K562 (cell line): ENCODE measurements around the gene AHSP. TPM values are rescaled to one million over a fixed set of nuclear protein-coding genes. Genes with fewer than 3 reads are reported as not detected.

ENCODE experiments used
- ATAC-seq: fragments of 200-7000 bp; cut with Tn5 transposase; 3 replicates; pipeline ENCODE4 v1.9.1; 2020; ENCODE audit warnings: moderate library complexity
- BruUV-seq: library from RNA; stranded (reverse); fragments of 400-500 nt; replicated peaks from 2 replicates; lab custom pipeline; 2021; lab: Mats Ljungman, UMichigan
- CTCF ChIA-PET: fragments of 300-600 bp; formaldehyde crosslinking; extraction: SDS; loops from one replicate; lab custom pipeline; 2021; ENCODE audit warnings: low intra/inter-chr PET ratio; lab: Yijun Ruan, JAX
- POLR2A ChIA-PET: fragments of 300-600, 350-650 bp; sonication (Branson Sonifier 250); formaldehyde crosslinking; extraction: SDS; loops from one replicate; lab custom pipeline; 2021; ENCODE audit warnings: antibody characterized with exemption, inconsistent platforms; lab: Yijun Ruan, JAX
- DNase-seq, 4 experiments: peaks; one replicate each; pipeline versions ENCODE4 v3.0.0 to v3.0.0-alpha.2; 2011 to 2018; ENCODE audit warnings: low spot score in 3 of 4, mixed read lengths in 3 of 4; ENCODE audit errors: extremely low read depth in 1 of 4
- FAIRE-seq: peaks from 2 replicates; lab custom pipeline; 2011; peaks lifted over from hg19 to GRCh38; lab: Jason Lieb, UNC
- H2AFZ ChIP-seq: 2 replicates; pipeline ENCODE4 v1.6.0; 2011; ENCODE audit warnings: low read depth, low read length, control low read depth, inconsistent platforms
- H3K27ac ChIP-seq: fragments of 200-600 bp; 3 replicates; pipeline ENCODE4 v1.8.0; 2011; ENCODE audit warnings: low read depth, mild to moderate bottlenecking, control low read depth, inconsistent platforms, low read length, moderate library complexity, mixed read lengths; ENCODE audit errors: extremely low read depth
- H3K27me3 ChIP-seq, 2 experiments: fragments of 300-600 bp in 1 of 2; 2 replicates in 1 of 2; 3 replicates in 1 of 2; pipeline versions ENCODE4 v1.6.0 to v1.8.0; 2011; ENCODE audit warnings: inconsistent platforms in 2 of 2, low read length in 2 of 2, mild to moderate bottlenecking in 1 of 2, mixed read lengths in 1 of 2, moderate library complexity in 1 of 2; ENCODE audit not compliant: control insufficient read depth in 2 of 2, insufficient read depth in 2 of 2
- H3K36me3 ChIP-seq: fragments of 300-600 bp; 3 replicates; pipeline ENCODE4 v1.8.0; 2011; ENCODE audit warnings: mild to moderate bottlenecking, low read length, inconsistent platforms; ENCODE audit not compliant: control insufficient read depth, insufficient read depth
- H3K4me1 ChIP-seq, 2 experiments: fragments of 200-600 bp in 1 of 2; replicated peaks in 1 of 2; 2 replicates in 1 of 2; 3 replicates in 1 of 2; pipeline versions ENCODE4 v1.5.1 to v1.8.0; 2011; ENCODE audit warnings: inconsistent platforms in 2 of 2, low read length in 2 of 2, mild to moderate bottlenecking in 1 of 2, mixed read lengths in 1 of 2, moderate library complexity in 1 of 2; ENCODE audit not compliant: control insufficient read depth in 2 of 2, insufficient read depth in 2 of 2
- H3K4me2 ChIP-seq: 2 replicates; pipeline ENCODE4 v1.6.1; 2011; ENCODE audit warnings: low read length, control low read depth, inconsistent platforms, mixed read lengths; ENCODE audit not compliant: insufficient read depth
- H3K4me3 ChIP-seq: fragments of 200-600 bp; sonication (generic), shearing (Covaris generic); 2 replicates; pipeline ENCODE4 v1.5.1; 2016; ENCODE audit warnings: control low read depth, inconsistent platforms
- H3K79me2 ChIP-seq: fragments of 200-600 bp; 3 replicates; pipeline ENCODE4 v1.8.0; 2011; ENCODE audit warnings: low read length, inconsistent platforms; ENCODE audit not compliant: control insufficient read depth, insufficient read depth
- H3K9ac ChIP-seq, 2 experiments: 2 replicates each; pipeline versions ENCODE4 v1.6.0 to v1.6.1; 2011; ENCODE audit warnings: low read depth in 2 of 2, low read length in 2 of 2, control low read depth in 1 of 2, inconsistent platforms in 1 of 2, mild to moderate bottlenecking in 1 of 2, mixed read lengths in 1 of 2; ENCODE audit not compliant: insufficient read depth in 1 of 2
- H3K9me1 ChIP-seq: one replicate; pipeline ENCODE4 v1.6.0; 2011; ENCODE audit warnings: inconsistent platforms, mild to moderate bottlenecking, low read length, moderate library complexity; ENCODE audit not compliant: control insufficient read depth, insufficient read depth
- H3K9me3 ChIP-seq: replicated peaks from 2 replicates; pipeline ENCODE4 v1.5.1; 2011; ENCODE audit warnings: low read depth, low read length, inconsistent platforms; ENCODE audit not compliant: control insufficient read depth, insufficient read depth
- H4K20me1 ChIP-seq: replicated peaks from 2 replicates; pipeline ENCODE4 v1.6.1; 2011; ENCODE audit warnings: low read length, inconsistent platforms, mixed read lengths; ENCODE audit not compliant: control insufficient read depth, insufficient read depth
- BCOR ChIP-seq: fragments of 450-650 bp; IDR thresholded peaks from 2 replicates; pipeline ENCODE4 v1.6.1; 2016
- CEBPG ChIP-seq, 3 experiments: fragments of 200-800 bp in 1 of 3; sonication (Bioruptor generic) in 1 of 3; sonication (generic) in 1 of 3; formaldehyde crosslinking in 1 of 3; IDR thresholded peaks in 2 of 3; conservative IDR thresholded peaks in 1 of 3; 2 replicates each; pipeline versions ENCODE4 v1.6.1 to v1.8.0; 2016 to 2022; ENCODE audit warnings: missing compliant biosample characterization in 2 of 3, missing genetic modification characterization in 2 of 3, mild to moderate bottlenecking in 1 of 3, missing genetic modification reagents in 1 of 3
- DIDO1 ChIP-seq: fragments of 450-650 bp; IDR thresholded peaks from 2 replicates; pipeline ENCODE4 v1.6.1; 2016; ENCODE audit warnings: low read depth, missing biosample characterization, missing genetic modification characterization
- FOXA1 ChIP-seq: fragments of 450-650 bp; IDR thresholded peaks from 2 replicates; pipeline ENCODE4 v1.6.1; 2016; ENCODE audit warnings: mild to moderate bottlenecking, borderline replicate concordance
- KLF10 ChIP-seq: fragments of 250-450 bp; sonication (Bioruptor Pico); IDR thresholded peaks from 2 replicates; pipeline ENCODE4 v1.6.1; 2021; ENCODE audit warnings: matching md5 sums
- KLF13 ChIP-seq: fragments of 450-650 bp; IDR thresholded peaks from 2 replicates; pipeline ENCODE4 v1.6.1; 2016; ENCODE audit warnings: missing genetic modification characterization, low read depth, mild to moderate bottlenecking, missing compliant biosample characterization, moderate library complexity, borderline replicate concordance
- MTA2 ChIP-seq: fragments of 450-650 bp; IDR thresholded peaks from 2 replicates; pipeline ENCODE4 v1.6.1; 2016; ENCODE audit warnings: low read depth
- NR3C1 ChIP-seq: sonication (generic); formaldehyde crosslinking; IDR thresholded peaks from 2 replicates; pipeline ENCODE4 v1.8.1; 2022; ENCODE audit warnings: missing genetic modification reagents
- POLR2A ChIP-seq: fragments of 450-650 bp; conservative IDR thresholded peaks from 2 replicates; pipeline ENCODE4 v1.6.1; 2016
- POLR2G ChIP-seq: fragments of 200-400 bp; formaldehyde crosslinking; IDR thresholded peaks from 2 replicates; pipeline ENCODE4 v1.6.1; 2017; ENCODE audit warnings: low read depth, mild to moderate bottlenecking, antibody characterized with exemption, low read length, moderate library complexity
- WGBS: fragments of 100-300 bp; shearing (Covaris generic); methylation state at CpG from one replicate; pipeline ENCODE4 v1.1.6; 2016; ENCODE audit warnings: low coverage, mixed read lengths; ENCODE audit not compliant: insufficient coverage; ENCODE audit errors: missing lambda C conversion rate; 5-methylcytosine and 5-hydroxymethylcytosine counted together
- in situ Hi-C: fragments of 300-500 bp; cut with MboI; formaldehyde crosslinking; loops from 4 replicates; pipeline ENCODE4 v1.15.0; 2018; ENCODE audit warnings: inconsistent platforms, mixed read lengths
- intact Hi-C: fragments of 100-400 bp; cut with micrococcal nuclease; formaldehyde crosslinking; loops from 2 replicates; pipeline ENCODE4 v1.14.2; 2022
- polyA plus RNA-seq, 8 experiments: library from polyadenylated mRNA; depleted of rRNA in 4 of 8; stranded (reverse) in 5 of 8; unstranded in 3 of 8; fragments of >200 nt; fragmentation: Nextera tagmentation in 2 of 8; fragmentation: Illumina TruSeq in 1 of 8; extraction: Ambion mirVana in 2 of 8; extraction: Trizol in 1 of 8; gene quantifications; 2 replicates each; pipeline versions ENCODE4 v1.2.1 to v1.2.3, GENCODE V29; 2011 to 2014; ENCODE audit warnings: inconsistent platforms in 1 of 8, missing spikeins in 1 of 8
- total RNA-seq, 7 experiments: library from RNA; depleted of rRNA in 6 of 7; stranded (reverse); fragments of >200 nt in 6 of 7; fragmentation: Illumina TruSeq in 2 of 7; extraction: Trizol in 2 of 7; gene quantifications; 2 replicates each; pipeline versions ENCODE4 v1.2.1 to v1.2.3, GENCODE V29; 2011 to 2021; ENCODE audit warnings: low replicate concordance in 1 of 7
- TF ChIP-seq, protein P1 (sequence below): fragments of 250-450 bp; sonication (Bioruptor Pico); IDR thresholded peaks from 2 replicates; pipeline ENCODE4 v1.5.0; 2021; ENCODE audit warnings: mild to moderate bottlenecking, borderline replicate concordance

The AHSP gene
- total and polyA plus RNA-seq, 9 of the 15 experiments (the other 6 are each of a cell fraction or from before 2014, with no cell fraction given) = 6.6 to 99.1 (median 25.8) TPM

GRCh38 chr16:31485571-31485970 lies 42.1 kb upstream of the AHSP start:
- Histone ChIP-seq H3K79me2 (no peaks in the 10 kb centered on the region), H3K27me3 (no peaks in the 10 kb centered on the region), H3K9me3 (no peaks in the 10 kb centered on the region), H3K27ac (no peak overlapping the region)
- ATAC-seq (no peak), DNase-seq (no peak)
- WGBS = 85% methylated on average over 17 of the region's 17 CpGs
- CTCF ChIA-PET = no interaction called here
- TF ChIP-seq KLF10 (CRISPR knock-in tag) = no peak
- peak; percentile 39; the same call in 1 of the 2 replicates for TF ChIP-seq POLR2G
- TF ChIP-seq, all 486 proteins: peak for 1
- BruUV-seq = no TSS peak
- no peaks in the 10 kb centered on the region for H4K20me1 ChIP-seq
- H3K4me2 ChIP-seq = no peak overlapping the region
- peaks cover 14 to 24% of the 10 kb centered on the region in 2 experiments for H3K4me1 ChIP-seq
- H3K36me3 ChIP-seq = peaks cover 1% of the 10 kb centered on the region; the same call in 2 of the 3 replicates
- no peak overlapping the region for H2AFZ ChIP-seq
- H3K9me1 ChIP-seq = no peaks in the 10 kb centered on the region
- no peak overlapping the region for H3K9ac ChIP-seq
- POLR2A ChIA-PET = interaction anchor here (0.7 to 4.3 kb wide), 5 partner anchors 8 to 70 kb away, joined by 3 to 20 read pairs (median 12); partner anchors contain the start of gene RUSF1
- intact Hi-C loops = no loop called here
- in situ Hi-C loops = no loop called here
- H3K4me3 ChIP-seq = no peak overlapping the region
- no peak for FAIRE-seq

GRCh38 chr16:31486045-31486444 lies 41.7 kb upstream of the AHSP start:
- BruUV-seq = no TSS peak
- in situ Hi-C loops = no loop called here
- no peaks in the 10 kb centered on the region for H3K27me3 ChIP-seq
- H3K4me3 ChIP-seq = no peak overlapping the region
- DNase-seq (no peak), ATAC-seq (no peak), FAIRE-seq (no peak)
- H2AFZ ChIP-seq = no peak overlapping the region
- H3K4me2 ChIP-seq = no peak overlapping the region
- H4K20me1 ChIP-seq = no peaks in the 10 kb centered on the region
- POLR2A ChIA-PET = interaction anchor here (1.4 to 4.3 kb wide), 4 partner anchors 8 to 28 kb away, joined by 3 to 20 read pairs (median 14); partner anchors contain the start of gene RUSF1
- intact Hi-C loops = no loop called here
- peaks cover 11 to 19% of the 10 kb centered on the region in 2 experiments for H3K4me1 ChIP-seq
- no peak overlapping the region for H3K27ac ChIP-seq
- 78% methylated on average over 5 of the region's 5 CpGs for WGBS
- H3K79me2 ChIP-seq = no peaks in the 10 kb centered on the region
- CTCF ChIA-PET = no interaction called here
- H3K9me1 ChIP-seq = no peaks in the 10 kb centered on the region
- no peaks in the 10 kb centered on the region for H3K9me3 ChIP-seq
- no peak overlapping the region for H3K9ac ChIP-seq
- peaks cover 6% of the 10 kb centered on the region; the same call in 2 of the 3 replicates for H3K36me3 ChIP-seq
- TF ChIP-seq, protein P1, sequence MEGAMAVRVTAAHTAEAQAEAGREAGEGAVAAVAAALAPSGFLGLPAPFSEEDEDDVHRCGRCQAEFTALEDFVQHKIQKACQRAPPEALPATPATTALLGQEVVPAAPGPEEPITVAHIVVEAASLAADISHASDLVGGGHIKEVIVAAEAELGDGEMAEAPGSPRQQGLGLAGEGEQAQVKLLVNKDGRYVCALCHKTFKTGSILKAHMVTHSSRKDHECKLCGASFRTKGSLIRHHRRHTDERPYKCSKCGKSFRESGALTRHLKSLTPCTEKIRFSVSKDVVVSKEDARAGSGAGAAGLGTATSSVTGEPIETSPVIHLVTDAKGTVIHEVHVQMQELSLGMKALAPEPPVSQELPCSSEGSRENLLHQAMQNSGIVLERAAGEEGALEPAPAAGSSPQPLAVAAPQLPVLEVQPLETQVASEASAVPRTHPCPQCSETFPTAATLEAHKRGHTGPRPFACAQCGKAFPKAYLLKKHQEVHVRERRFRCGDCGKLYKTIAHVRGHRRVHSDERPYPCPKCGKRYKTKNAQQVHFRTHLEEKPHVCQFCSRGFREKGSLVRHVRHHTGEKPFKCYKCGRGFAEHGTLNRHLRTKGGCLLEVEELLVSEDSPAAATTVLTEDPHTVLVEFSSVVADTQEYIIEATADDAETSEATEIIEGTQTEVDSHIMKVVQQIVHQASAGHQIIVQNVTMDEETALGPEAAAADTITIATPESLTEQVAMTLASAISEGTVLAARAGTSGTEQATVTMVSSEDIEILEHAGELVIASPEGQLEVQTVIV (CRISPR knock-in tag) = no peak
- TF ChIP-seq BCOR (no peak), FOXA1 (no peak), KLF13 (tag) (no peak), MTA2 (no peak), POLR2A (no peak), NR3C1 (CRISPR knock-in tag) (no peak), CEBPG (CRISPR knock-in tag; IDR thresholded peaks at IDR 0.05) (no peak), CEBPG (tag; conservative IDR thresholded peaks at IDR 0.05 in 1 of 2, IDR thresholded peaks at IDR 0.05 in 1 of 2) (no peak), DIDO1 (no peak)
